Sigmoid colon (tissue), 7 donors: ENCODE data around the gene S100A1. TPM values are rescaled to one million over a fixed set of nuclear protein-coding genes. Genes with fewer than 3 reads are reported as not detected.
"Not testable (repeated sequence)": the region's sequence is repeated elsewhere in the genome, so short reads cannot be mapped to it uniquely, and the experiment has no call there.

Experiments used
- DNase-seq: peaks from one replicate; pipeline ENCODE4 v3.0.0-alpha.2; 2019
- H3K27ac ChIP-seq, 4 donors: fragments of 200-600 bp; sonication (generic); one replicate each; pipeline ENCODE4 v1.5.1; 2016 to 2019; ENCODE audit warnings: mild to moderate bottlenecking in 1 of 4
- H3K27me3 ChIP-seq, 3 donors: fragments of 200-600 bp; sonication (generic); one replicate each; pipeline ENCODE4 v1.5.1; 2019; ENCODE audit warnings: mild to moderate bottlenecking in 1 of 3
- H3K36me3 ChIP-seq, 4 donors: fragments of 200-600 bp; sonication (generic); one replicate each; pipeline ENCODE4 v1.5.1; 2016 to 2019
- H3K4me1 ChIP-seq, 4 donors: fragments of 200-600 bp; sonication (generic); one replicate each; pipeline ENCODE4 v1.5.1; 2017 to 2019
- H3K4me3 ChIP-seq, 4 donors: fragments of 200-600 bp; sonication (generic); one replicate each; pipeline ENCODE4 v1.5.1; 2017 to 2019; ENCODE audit warnings: mild to moderate bottlenecking in 2 of 4, moderate library complexity in 1 of 4
- H3K9me3 ChIP-seq, 4 donors: fragments of 200-600 bp in 3 of 4; sonication (generic) in 3 of 4; one replicate each; pipeline versions ENCODE4 v1.5.1 to v1.6.1; 2013 to 2019
- EP300 ChIP-seq, 4 donors: sonication (generic); formaldehyde crosslinking; IDR thresholded peaks; one replicate each; pipeline ENCODE4 v1.6.1; 2017; ENCODE audit warnings: antibody characterized with exemption in 4 of 4
- POLR2A ChIP-seq, 2 donors: fragments of 450-650 bp; IDR thresholded peaks; one replicate each; pipeline ENCODE4 v1.6.1; 2016; ENCODE audit warnings: antibody characterized with exemption in 2 of 2, mild to moderate bottlenecking in 2 of 2, moderate library complexity in 2 of 2
- POLR2AphosphoS5 ChIP-seq, 4 donors: sonication (generic); formaldehyde crosslinking; IDR thresholded peaks; one replicate each; pipeline ENCODE4 v1.6.1; 2017; ENCODE audit warnings: antibody characterized with exemption in 4 of 4
- WGBS, 2 donors: extraction: QIAGEN DNeasy Blood & Tissue Kit; methylation state at CpG; one replicate each; pipeline ENCODE4 v1.1.7; 2013; 5-methylcytosine and 5-hydroxymethylcytosine counted together
- intact Hi-C: fragments of 100-400 bp; cut with DNase I; formaldehyde crosslinking; loops from one replicate; pipeline ENCODE4 v1.15.1; 2023
- polyA plus RNA-seq, 3 donors: library from polyadenylated mRNA; stranded (reverse); fragments of 200-250 nt; gene quantifications; one replicate each; pipeline ENCODE4 v1.2.3, GENCODE V29; 2013
- total RNA-seq, 4 donors: library from RNA; depleted of rRNA; stranded (reverse); fragments of >200 nt; gene quantifications; one replicate each; pipeline ENCODE4 v1.1.0, GENCODE V29; 2016
- TF ChIP-seq, protein P1 (sequence below), 4 experiments: fragments of 450-650 bp in 3 of 4; fragments of 200-600 bp in 1 of 4; IDR thresholded peaks; one replicate each; pipeline ENCODE4 v1.5.1; 2016 to 2019; ENCODE audit warnings: antibody characterized with exemption in 4 of 4, mild to moderate bottlenecking in 3 of 4, moderate library complexity in 2 of 4
- donor health status: healthy with polysubstance abuse.
- donor health status: Bipolar disorder and iron deficiency.
- donor health status: healthy.

Gene S100A1
- total and polyA plus RNA-seq, 7 donors, result 2.3 to 22.2 (median 6.6) TPM

DNA sequence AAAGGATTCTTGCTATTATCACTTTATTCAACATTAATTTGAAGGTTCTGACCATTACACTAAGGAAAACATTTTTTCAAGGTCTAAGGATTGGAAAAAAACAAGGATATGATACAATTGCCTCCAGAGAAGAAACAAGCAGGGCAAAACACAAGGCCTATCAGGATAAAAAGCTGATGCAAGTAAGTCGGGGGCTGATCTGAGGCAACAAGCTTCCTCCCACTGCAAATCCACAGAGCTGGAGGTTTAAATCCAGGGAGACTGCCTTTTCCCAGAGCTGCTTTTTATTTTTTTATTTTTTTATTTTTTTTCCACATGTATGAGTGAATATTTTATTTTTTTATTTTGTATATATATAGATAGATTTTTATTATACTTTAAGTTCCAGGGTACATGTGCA, 43.2 kb upstream of the S100A1 start:
- Histone ChIP-seq H3K36me3 (no peaks in the 10 kb centered on the region), H3K27me3 (no peaks in the 10 kb centered on the region), H3K4me3 (no peak overlapping the region), H3K4me1 (no peaks in the 10 kb centered on the region), H3K27ac (no peak overlapping the region), H3K9me3 (no peaks in the 10 kb centered on the region)
- intact Hi-C loops, result no loop called here
- 91 to 98% methylated on average over 1 of the region's 1 CpG for WGBS, 2 donors
- DNase-seq, result no peak
- no peak for TF ChIP-seq EP300 (IDR thresholded peaks at IDR 0.05)
- no peak for TF ChIP-seq POLR2AphosphoS5 (IDR thresholded peaks at IDR 0.05)
- TF ChIP-seq, protein P1, sequence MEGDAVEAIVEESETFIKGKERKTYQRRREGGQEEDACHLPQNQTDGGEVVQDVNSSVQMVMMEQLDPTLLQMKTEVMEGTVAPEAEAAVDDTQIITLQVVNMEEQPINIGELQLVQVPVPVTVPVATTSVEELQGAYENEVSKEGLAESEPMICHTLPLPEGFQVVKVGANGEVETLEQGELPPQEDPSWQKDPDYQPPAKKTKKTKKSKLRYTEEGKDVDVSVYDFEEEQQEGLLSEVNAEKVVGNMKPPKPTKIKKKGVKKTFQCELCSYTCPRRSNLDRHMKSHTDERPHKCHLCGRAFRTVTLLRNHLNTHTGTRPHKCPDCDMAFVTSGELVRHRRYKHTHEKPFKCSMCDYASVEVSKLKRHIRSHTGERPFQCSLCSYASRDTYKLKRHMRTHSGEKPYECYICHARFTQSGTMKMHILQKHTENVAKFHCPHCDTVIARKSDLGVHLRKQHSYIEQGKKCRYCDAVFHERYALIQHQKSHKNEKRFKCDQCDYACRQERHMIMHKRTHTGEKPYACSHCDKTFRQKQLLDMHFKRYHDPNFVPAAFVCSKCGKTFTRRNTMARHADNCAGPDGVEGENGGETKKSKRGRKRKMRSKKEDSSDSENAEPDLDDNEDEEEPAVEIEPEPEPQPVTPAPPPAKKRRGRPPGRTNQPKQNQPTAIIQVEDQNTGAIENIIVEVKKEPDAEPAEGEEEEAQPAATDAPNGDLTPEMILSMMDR (IDR thresholded peaks at IDR 0.05), result no peak
- no peak for TF ChIP-seq POLR2A (IDR thresholded peaks at IDR 0.05)

DNA sequence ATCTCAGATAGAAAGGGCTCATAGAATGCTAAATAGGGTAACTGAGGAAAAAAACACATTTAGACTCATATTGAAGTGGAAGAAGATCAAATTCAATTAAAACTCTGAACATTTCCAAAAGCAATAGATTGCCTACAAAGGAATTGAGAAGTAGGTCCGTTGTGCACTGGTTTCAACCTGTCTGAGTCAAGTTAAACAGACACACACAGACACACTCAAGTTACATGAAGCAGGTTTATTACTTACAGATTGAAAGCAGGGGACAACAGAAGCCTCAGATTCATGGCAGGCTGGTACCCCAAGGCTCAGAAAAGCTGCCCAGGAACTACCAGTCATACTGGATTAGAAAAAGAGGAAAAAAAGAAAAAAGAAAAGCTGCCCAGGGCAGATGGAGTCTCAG, 41.9 kb upstream of the S100A1 start:
- intact Hi-C loops, result no loop called here
- H3K27me3 ChIP-seq, result no peaks in the 10 kb centered on the region
- no peaks in the 10 kb centered on the region for H3K9me3 ChIP-seq
- no peak overlapping the region for H3K27ac ChIP-seq
- no peak for DNase-seq
- no peaks in the 10 kb centered on the region for H3K36me3 ChIP-seq
- H3K4me3 ChIP-seq, result no peak overlapping the region
- TF ChIP-seq POLR2A (IDR thresholded peaks at IDR 0.05) (no peak), EP300 (IDR thresholded peaks at IDR 0.05) (no peak), POLR2AphosphoS5 (IDR thresholded peaks at IDR 0.05) (no peak)
- TF ChIP-seq, protein P1 (IDR thresholded peaks at IDR 0.05), result no peak
- WGBS, 2 donors, result 36 to 48% methylated on average over 1 of the region's 1 CpG
- no peaks in the 10 kb centered on the region for H3K4me1 ChIP-seq

DNA sequence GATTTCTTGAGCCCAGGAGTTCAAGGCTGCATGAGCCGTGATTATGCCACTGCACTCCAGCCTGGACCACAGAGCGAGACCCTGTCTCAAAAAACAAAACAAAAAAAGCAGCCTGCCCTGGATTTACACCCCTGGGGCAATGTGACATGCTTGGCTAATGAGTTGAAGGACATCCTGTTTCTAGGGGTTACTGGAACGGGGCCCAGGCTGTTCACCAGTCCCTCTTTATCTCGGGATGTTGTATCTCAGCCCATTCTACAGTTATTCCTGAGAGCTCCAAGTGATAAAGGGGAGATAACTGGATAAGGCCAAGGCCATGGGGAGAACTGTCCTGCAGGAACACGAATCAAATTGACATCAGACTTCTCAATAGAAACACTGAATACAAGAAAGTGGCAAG, 40.9 kb upstream of the S100A1 start:
- 80 to 82% methylated on average over 5 of the region's 5 CpGs for WGBS, 2 donors
- H3K4me1 ChIP-seq, result no peaks in the 10 kb centered on the region
- peak; percentile 24 for DNase-seq
- no peak overlapping the region for H3K27ac ChIP-seq
- no peak overlapping the region for H3K4me3 ChIP-seq
- H3K9me3 ChIP-seq, result no peaks in the 10 kb centered on the region
- intact Hi-C loops, result no loop called here
- H3K36me3 ChIP-seq, result no peaks in the 10 kb centered on the region
- H3K27me3 ChIP-seq, result no peaks in the 10 kb centered on the region
- no peak for TF ChIP-seq EP300 (IDR thresholded peaks at IDR 0.05)
- TF ChIP-seq POLR2A (IDR thresholded peaks at IDR 0.05), result no peak
- TF ChIP-seq, protein P1 (IDR thresholded peaks at IDR 0.05), result no peak
- no peak for TF ChIP-seq POLR2AphosphoS5 (IDR thresholded peaks at IDR 0.05)

DNA sequence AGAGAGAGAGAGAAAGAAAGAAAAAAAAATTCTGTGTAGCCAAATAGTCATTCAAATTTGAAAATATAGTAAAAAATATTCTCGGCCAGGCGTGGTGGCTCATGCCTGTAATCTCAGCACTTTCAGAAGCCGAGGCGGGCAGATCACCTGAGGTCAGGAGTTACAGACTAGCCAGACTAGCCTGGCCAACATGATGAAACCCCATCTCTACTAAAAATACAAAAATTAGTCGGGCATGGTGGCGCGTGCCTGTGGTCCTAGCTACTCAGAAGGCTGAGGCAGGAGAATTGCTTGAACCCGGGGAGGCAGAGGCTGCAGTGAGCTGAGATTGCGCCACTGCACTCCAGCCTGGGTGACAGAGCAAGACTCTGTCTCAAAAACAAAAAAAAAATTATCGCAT, 40.2 kb upstream of the S100A1 start:
- peak; percentile 40 for DNase-seq
- H3K27me3 ChIP-seq, H3K27ac ChIP-seq, H3K4me3 ChIP-seq, intact Hi-C loops, H3K9me3 ChIP-seq, H3K4me1 ChIP-seq, H3K36me3 ChIP-seq: not testable (repeated sequence)
- 93 to 95% methylated on average over 10 of the region's 10 CpGs for WGBS, 2 donors

DNA sequence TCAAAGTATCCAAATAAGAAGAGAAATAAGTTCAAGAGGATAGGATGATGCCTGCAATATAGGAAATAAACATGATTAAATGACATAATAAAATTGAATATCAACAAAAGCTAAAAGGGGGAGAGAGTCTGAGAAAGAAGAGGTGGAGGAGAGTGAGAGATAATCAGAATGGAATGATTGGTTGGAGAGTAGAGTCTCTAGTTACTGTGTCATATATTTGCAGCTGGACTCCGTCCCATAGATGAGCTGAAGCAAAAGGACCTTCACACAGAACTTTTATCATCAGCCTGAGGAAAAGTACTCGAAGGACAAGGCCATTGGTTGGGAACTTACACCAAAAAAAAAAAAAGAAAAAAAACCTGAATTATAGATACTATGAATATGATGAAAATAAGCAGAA, 39.8 kb upstream of the S100A1 start:
- WGBS, 2 donors, result 84 to 86% methylated on average over 2 of the region's 2 CpGs
- intact Hi-C loops, result no loop called here
- H3K36me3 ChIP-seq, result no peaks in the 10 kb centered on the region
- TF ChIP-seq, protein P1 (IDR thresholded peaks at IDR 0.05), result no peak
- no peak for TF ChIP-seq EP300 (IDR thresholded peaks at IDR 0.05)
- no peak for TF ChIP-seq POLR2AphosphoS5 (IDR thresholded peaks at IDR 0.05)
- TF ChIP-seq POLR2A (IDR thresholded peaks at IDR 0.05), result no peak
- DNase-seq, result no peak
- H3K4me3 ChIP-seq, result no peak overlapping the region
- H3K27me3 ChIP-seq, result no peaks in the 10 kb centered on the region
- H3K9me3 ChIP-seq, result no peaks in the 10 kb centered on the region
- no peak overlapping the region for H3K27ac ChIP-seq
- H3K4me1 ChIP-seq, result no peaks in the 10 kb centered on the region
